ENCODE data around the gene TMEM89. TPM values are rescaled to one million over a fixed set of nuclear protein-coding genes. Genes with fewer than 3 reads are reported as not detected.

The TMEM89 gene
- total and polyA plus RNA-seq, 7 experiments from 2014 or later, result not detected

DNA sequence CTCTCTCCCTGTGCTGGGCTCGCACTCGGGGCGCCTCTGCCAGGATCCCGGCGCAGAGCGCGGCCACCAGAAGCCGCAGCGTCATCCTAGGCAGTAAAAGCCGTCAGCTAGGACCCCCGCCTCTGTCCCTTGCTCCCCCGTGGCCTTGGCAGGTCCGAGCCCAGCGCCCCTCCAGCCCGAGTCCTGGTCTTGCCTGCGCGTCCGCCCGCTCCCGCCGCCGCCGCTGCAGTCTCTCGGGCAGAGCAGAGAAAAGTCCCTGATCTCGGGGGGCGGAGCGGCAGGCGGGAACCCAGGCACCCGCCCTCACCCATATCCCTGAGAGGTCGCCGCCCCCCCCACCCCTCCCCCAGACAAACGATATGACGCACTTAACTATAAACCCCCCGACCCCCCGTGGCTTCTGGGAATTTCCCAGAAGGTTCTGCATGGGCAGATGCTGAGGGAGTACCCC lies 26.5 kb downstream of the TMEM89 start, which contains the start of gene COL7A1:
Gene COL7A1 (minus strand): TSS at position 255 of the 451 bp plus-strand sequence. CDS start 170 bp downstream, at position 85.
- Mint-ChIP-seq H3K4me3 (peak within 1 kb of the TSS in 5 of 10 donors; percentile 13 to 68 (median 44)), H3K27me3 (peaks cover 9 to 29% (median 17%) of the 10 kb centered on the region in 5 donors), H3K9me3 (peaks cover 0 to 1% (median 0%) of the 10 kb centered on the region in 11 donors), H3K36me3 (peaks cover 0 to 15% (median 3%) of the 10 kb centered on the region in 5 donors), H3K27ac (peak within 1 kb of the TSS in 2 of 9 donors; percentile 24 to 42), H3K4me1 (peaks cover 0 to 8% (median 3%) of the 10 kb centered on the region in 7 donors)
- POLR2A ChIA-PET, result no interaction called here
- H3K9me3 ChIP-seq (ENCODE audit: control insufficient read depth in 2 of 3, low read length in 3 of 3), result no peaks in the 10 kb centered on the region
- no peaks in the 10 kb centered on the region for H3K4me1 ChIP-seq (ENCODE audit: control insufficient read depth in 2 of 2, insufficient read depth in 2 of 2, low read length in 2 of 2)
- H3K36me3 ChIP-seq (ENCODE audit: control insufficient read depth in 2 of 3, insufficient read depth in 3 of 3, low read length in 3 of 3), result peaks cover 2 to 27% (median 2%) of the 10 kb centered on the region in 3 experiments
- H3K27me3 ChIP-seq (ENCODE audit: control insufficient read depth in 2 of 2, insufficient read depth in 2 of 2, low read length in 2 of 2), result peaks cover 0 to 7% of the 10 kb centered on the region in 2 donors
- H3K4me3 ChIP-seq (ENCODE audit: low read length), result no peak within 1 kb of the TSS
- CTCF ChIA-PET, result no interaction called here
- intact Hi-C loops (cut with micrococcal nuclease), result loop anchor here in 1 of 2 donors (5.0 kb wide), 1 partner anchor 42 kb away; the partner anchor contains the start of gene SLC26A6
- ATAC-seq (peak; percentile 33), DNase-seq (peak in 1 of 9 donors; percentile 23)
- no peak within 1 kb of the TSS for H3K27ac ChIP-seq (ENCODE audit: low read depth, low read length)

GRCh38 chr3:48594417-48595049 lies 27.0 kb downstream of the TMEM89 start:
- peaks cover 0 to 21% (median 2%) of the 10 kb centered on the region in 3 experiments for H3K36me3 ChIP-seq (ENCODE audit: control insufficient read depth in 2 of 3, insufficient read depth in 3 of 3, low read length in 3 of 3)
- peaks cover 0 to 7% of the 10 kb centered on the region in 2 donors for H3K27me3 ChIP-seq (ENCODE audit: control insufficient read depth in 2 of 2, insufficient read depth in 2 of 2, low read length in 2 of 2)
- no peak for ATAC-seq
- ChIA-PET POLR2A (no interaction called here), CTCF (no interaction called here)
- H3K27me3 Mint-ChIP-seq, result peaks cover 9 to 34% (median 21%) of the 10 kb centered on the region in 5 donors
- no peaks in the 10 kb centered on the region for H3K4me1 ChIP-seq (ENCODE audit: control insufficient read depth in 2 of 2, insufficient read depth in 2 of 2, low read length in 2 of 2)
- H3K4me3 Mint-ChIP-seq, result peak overlapping the region in 4 of 10 donors; percentile 13 to 68 (median 48)
- H3K36me3 Mint-ChIP-seq, result peaks cover 0 to 10% (median 3%) of the 10 kb centered on the region in 5 donors
- H3K9me3 Mint-ChIP-seq, result peaks cover 0 to 1% (median 0%) of the 10 kb centered on the region in 11 donors
- H3K4me1 Mint-ChIP-seq, result peaks cover 0 to 10% (median 3%) of the 10 kb centered on the region in 7 donors
- intact Hi-C loops (cut with micrococcal nuclease), result loop anchor here in 1 of 2 donors (5.0 kb wide), 1 partner anchor 43 kb away; the partner anchor contains the start of gene SLC26A6
- no peak overlapping the region for H3K27ac ChIP-seq (ENCODE audit: low read depth, low read length)
- H3K27ac Mint-ChIP-seq, result no peak overlapping the region
- H3K9me3 ChIP-seq (ENCODE audit: control insufficient read depth in 2 of 3, low read length in 3 of 3), result no peaks in the 10 kb centered on the region
- DNase-seq, result no peak
- H3K4me3 ChIP-seq (ENCODE audit: low read length), result no peak overlapping the region

DNA sequence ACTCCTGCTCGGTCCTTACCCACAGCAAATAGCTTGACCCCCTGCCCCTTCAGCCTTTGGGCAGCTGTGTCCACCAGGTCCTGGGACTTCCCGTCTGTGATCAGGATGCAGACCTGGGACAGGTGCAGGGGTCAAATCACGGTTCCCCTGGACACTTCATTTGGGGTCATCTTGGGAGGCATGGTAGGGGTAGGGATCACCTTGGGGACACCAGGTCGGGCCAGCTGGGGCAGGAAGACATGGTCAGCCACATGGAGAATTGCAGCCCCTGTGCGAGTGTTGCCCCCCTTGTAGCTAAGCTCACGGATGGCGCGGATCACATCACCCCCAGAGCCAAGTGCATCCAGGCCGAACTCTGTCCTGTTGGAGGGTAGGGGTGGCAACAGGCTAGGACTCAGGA lies 28.2 kb downstream of the TMEM89 start:
- ATAC-seq, result no peak
- Histone ChIP-seq H3K4me1 (ENCODE audit: control insufficient read depth in 2 of 2, insufficient read depth in 2 of 2, low read length in 2 of 2) (no peaks in the 10 kb centered on the region), H3K4me3 (ENCODE audit: low read length) (no peak overlapping the region), H3K27ac (ENCODE audit: low read depth, low read length) (no peak overlapping the region), H3K27me3 (ENCODE audit: control insufficient read depth in 2 of 2, insufficient read depth in 2 of 2, low read length in 2 of 2) (peaks cover 0 to 7% of the 10 kb centered on the region in 2 donors), H3K9me3 (ENCODE audit: control insufficient read depth in 2 of 3, low read length in 3 of 3) (no peaks in the 10 kb centered on the region), H3K36me3 (ENCODE audit: control insufficient read depth in 2 of 3, insufficient read depth in 3 of 3, low read length in 3 of 3) (peaks cover 0 to 9% (median 2%) of the 10 kb centered on the region in 3 experiments)
- Mint-ChIP-seq H3K4me3 (no peak overlapping the region), H3K4me1 (peaks cover 0 to 13% (median 3%) of the 10 kb centered on the region in 7 donors), H3K36me3 (peaks cover 0 to 3% (median 3%) of the 10 kb centered on the region in 5 donors), H3K9me3 (peaks cover 0 to 1% (median 0%) of the 10 kb centered on the region in 11 donors), H3K27me3 (peaks cover 15 to 43% (median 29%) of the 10 kb centered on the region in 5 donors), H3K27ac (no peak overlapping the region)
- intact Hi-C loops (cut with micrococcal nuclease), result no loop called here
- no peak for DNase-seq
- POLR2A ChIA-PET, result no interaction called here
- CTCF ChIA-PET, result no interaction called here

- intact Hi-C loops (cut with micrococcal nuclease), result no loop called here
- peaks cover 0 to 15% (median 3%) of the 10 kb centered on the region in 7 donors for H3K4me1 Mint-ChIP-seq
- Histone ChIP-seq H3K4me1 (ENCODE audit: control insufficient read depth in 2 of 2, insufficient read depth in 2 of 2, low read length in 2 of 2) (no peaks in the 10 kb centered on the region), H3K27me3 (ENCODE audit: control insufficient read depth in 2 of 2, insufficient read depth in 2 of 2, low read length in 2 of 2) (peaks cover 0 to 7% of the 10 kb centered on the region in 2 donors), H3K4me3 (ENCODE audit: low read length) (no peak overlapping the region), H3K9me3 (ENCODE audit: control insufficient read depth in 2 of 3, low read length in 3 of 3) (no peaks in the 10 kb centered on the region), H3K36me3 (ENCODE audit: control insufficient read depth in 2 of 3, insufficient read depth in 3 of 3, low read length in 3 of 3) (peaks cover 0 to 2% (median 0%) of the 10 kb centered on the region in 3 experiments), H3K27ac (ENCODE audit: low read depth, low read length) (no peak overlapping the region)
- no peak overlapping the region for H3K4me3 Mint-ChIP-seq
- H3K36me3 Mint-ChIP-seq, result peaks cover 0 to 3% (median 3%) of the 10 kb centered on the region in 5 donors
- H3K9me3 Mint-ChIP-seq, result peaks cover 0 to 1% (median 0%) of the 10 kb centered on the region in 11 donors
- POLR2A ChIA-PET, result no interaction called here
- CTCF ChIA-PET, result no interaction called here
- H3K27me3 Mint-ChIP-seq, result peaks cover 15 to 51% (median 34%) of the 10 kb centered on the region in 5 donors
- DNase-seq (no peak), ATAC-seq (no peak)
- no peak overlapping the region for H3K27ac Mint-ChIP-seq
Measured at GRCh38 chr3:48592519-48593087, 29.0 kb downstream of the TMEM89 start.

- Histone ChIP-seq H3K27me3 (ENCODE audit: control insufficient read depth in 2 of 2, insufficient read depth in 2 of 2, low read length in 2 of 2) (peaks cover 0 to 7% of the 10 kb centered on the region in 2 donors), H3K9me3 (ENCODE audit: control insufficient read depth in 2 of 3, low read length in 3 of 3) (no peaks in the 10 kb centered on the region), H3K27ac (ENCODE audit: low read depth, low read length) (no peak overlapping the region), H3K36me3 (ENCODE audit: control insufficient read depth in 2 of 3, insufficient read depth in 3 of 3, low read length in 3 of 3) (no peaks in the 10 kb centered on the region), H3K4me1 (ENCODE audit: control insufficient read depth in 2 of 2, insufficient read depth in 2 of 2, low read length in 2 of 2) (no peaks in the 10 kb centered on the region), H3K4me3 (ENCODE audit: low read length) (no peak overlapping the region)
- H3K36me3 Mint-ChIP-seq, result peaks cover 0 to 3% (median 3%) of the 10 kb centered on the region in 5 donors
- H3K9me3 Mint-ChIP-seq, result peaks cover 0 to 1% (median 0%) of the 10 kb centered on the region in 11 donors
- CTCF ChIA-PET, result no interaction called here
- no peak for DNase-seq
- H3K27me3 Mint-ChIP-seq, result peaks cover 15 to 54% (median 34%) of the 10 kb centered on the region in 5 donors
- intact Hi-C loops (cut with micrococcal nuclease), result no loop called here
- ATAC-seq, result no peak
- H3K4me1 Mint-ChIP-seq, result peaks cover 0 to 17% (median 3%) of the 10 kb centered on the region in 7 donors
- POLR2A ChIA-PET, result no interaction called here
- H3K4me3 Mint-ChIP-seq, result no peak overlapping the region
- H3K27ac Mint-ChIP-seq, result no peak overlapping the region
Measured at GRCh38 chr3:48591886-48592518, 29.6 kb downstream of the TMEM89 start.

- H3K27ac Mint-ChIP-seq, result no peak overlapping the region
- no peaks in the 10 kb centered on the region for H3K4me1 ChIP-seq (ENCODE audit: control insufficient read depth in 2 of 2, insufficient read depth in 2 of 2, low read length in 2 of 2)
- H3K9me3 ChIP-seq (ENCODE audit: control insufficient read depth in 2 of 3, low read length in 3 of 3), result no peaks in the 10 kb centered on the region
- peaks cover 0 to 3% (median 3%) of the 10 kb centered on the region in 5 donors for H3K36me3 Mint-ChIP-seq
- intact Hi-C loops (cut with micrococcal nuclease), result no loop called here
- H3K27me3 ChIP-seq (ENCODE audit: control insufficient read depth in 2 of 2, insufficient read depth in 2 of 2, low read length in 2 of 2), result peaks cover 0 to 7% of the 10 kb centered on the region in 2 donors
- ChIA-PET POLR2A (no interaction called here), CTCF (no interaction called here)
- ATAC-seq, result no peak
- H3K4me1 Mint-ChIP-seq, result peaks cover 0 to 17% (median 3%) of the 10 kb centered on the region in 7 donors
- peaks cover 15 to 54% (median 34%) of the 10 kb centered on the region in 5 donors for H3K27me3 Mint-ChIP-seq
- H3K9me3 Mint-ChIP-seq, result peaks cover 0 to 1% (median 0%) of the 10 kb centered on the region in 11 donors
- no peak for DNase-seq
- H3K4me3 Mint-ChIP-seq, result no peak overlapping the region
- no peak overlapping the region for H3K27ac ChIP-seq (ENCODE audit: low read depth, low read length)
- H3K36me3 ChIP-seq (ENCODE audit: control insufficient read depth in 2 of 3, insufficient read depth in 3 of 3, low read length in 3 of 3), result no peaks in the 10 kb centered on the region
- no peak overlapping the region for H3K4me3 ChIP-seq (ENCODE audit: low read length)
Measured at GRCh38 chr3:48591436-48591835, 30.1 kb downstream of the TMEM89 start.
